ENCODE results near the gene FUT3. TPM values are rescaled to one million over a fixed set of nuclear protein-coding genes. Genes with fewer than 3 reads are reported as not detected.

The FUT3 gene
- total RNA-seq, 2 donors from 2014 or later, result not detected

- intact Hi-C loops (cut with DNase I), result no loop called here
- no peak for DNase-seq (ENCODE audit: low spot score)
These were observed 21.5 kb downstream of the FUT3 start for GRCh38 chr19:5829567-5830310.

- DNase-seq (ENCODE audit: low spot score), result no peak
- intact Hi-C loops (cut with DNase I), result no loop called here
These were observed 22.3 kb downstream of the FUT3 start for GRCh38 chr19:5828661-5829566.

GRCh38 chr19:5827891-5828660, 23.2 kb downstream of the FUT3 start:
- peak; percentile 97 for DNase-seq (ENCODE audit: low spot score)
- intact Hi-C loops (cut with DNase I), result no loop called here

GRCh38 chr19:5827342-5827890, 23.8 kb downstream of the FUT3 start:
- intact Hi-C loops (cut with DNase I), result no loop called here
- no peak for DNase-seq (ENCODE audit: low spot score)

- intact Hi-C loops (cut with DNase I), result no loop called here
- no peak for DNase-seq (ENCODE audit: low spot score)
These were observed 24.5 kb downstream of the FUT3 start for GRCh38 chr19:5826531-5827341.

- DNase-seq (ENCODE audit: low spot score), result no peak
- intact Hi-C loops (cut with DNase I), result no loop called here
These were observed 26.1 kb downstream of the FUT3 start for GRCh38 chr19:5825178-5825577.

GRCh38 chr19:5824751-5825150, 26.5 kb downstream of the FUT3 start:
- intact Hi-C loops (cut with DNase I), result no loop called here

DNA sequence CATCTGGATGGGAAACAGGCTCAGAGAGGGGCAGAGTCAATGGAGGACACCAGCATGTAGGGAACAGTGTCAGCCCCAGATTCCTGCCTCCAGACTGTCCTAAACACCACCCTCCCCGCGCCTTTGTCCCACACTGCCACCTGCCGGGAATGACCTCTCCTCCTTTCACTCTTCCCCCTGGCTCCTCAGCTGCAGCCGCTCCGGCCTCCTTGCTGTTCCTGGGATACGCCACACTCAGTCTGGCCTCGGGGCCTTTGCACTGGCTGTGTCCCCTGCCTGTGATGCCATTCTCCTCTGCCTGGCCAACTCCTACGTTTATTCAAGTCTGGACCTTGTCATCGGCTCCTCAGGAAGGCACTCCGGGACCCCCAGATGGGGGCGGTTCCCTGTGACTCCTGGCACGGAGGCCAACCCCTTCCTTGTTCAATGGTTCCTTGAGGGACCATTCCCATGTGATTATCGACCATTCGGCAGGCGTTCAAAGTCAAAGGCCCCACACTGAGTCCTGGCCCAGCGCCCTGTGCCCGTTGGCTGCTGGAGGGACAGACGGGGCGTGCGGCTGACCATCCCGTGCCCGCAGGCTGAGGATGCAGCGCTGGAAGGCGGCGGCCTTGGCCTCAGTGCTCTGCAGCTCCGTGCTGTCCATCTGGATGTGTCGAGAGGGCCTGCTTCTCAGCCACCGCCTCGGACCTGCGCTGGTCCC, 27.5 kb downstream of the FUT3 start:
- DNase-seq (ENCODE audit: low spot score), result no peak
- intact Hi-C loops (cut with DNase I), result no loop called here

More at GRCh38 chr19:5824751-5825150, 26.5 kb downstream of the FUT3 start:
- DNase-seq (ENCODE audit: low spot score), result no peak

- intact Hi-C loops (cut with DNase I), result no loop called here
- DNase-seq (ENCODE audit: low spot score), result no peak
These were observed 28.9 kb downstream of the FUT3 start for GRCh38 chr19:5822181-5822844.

DNA sequence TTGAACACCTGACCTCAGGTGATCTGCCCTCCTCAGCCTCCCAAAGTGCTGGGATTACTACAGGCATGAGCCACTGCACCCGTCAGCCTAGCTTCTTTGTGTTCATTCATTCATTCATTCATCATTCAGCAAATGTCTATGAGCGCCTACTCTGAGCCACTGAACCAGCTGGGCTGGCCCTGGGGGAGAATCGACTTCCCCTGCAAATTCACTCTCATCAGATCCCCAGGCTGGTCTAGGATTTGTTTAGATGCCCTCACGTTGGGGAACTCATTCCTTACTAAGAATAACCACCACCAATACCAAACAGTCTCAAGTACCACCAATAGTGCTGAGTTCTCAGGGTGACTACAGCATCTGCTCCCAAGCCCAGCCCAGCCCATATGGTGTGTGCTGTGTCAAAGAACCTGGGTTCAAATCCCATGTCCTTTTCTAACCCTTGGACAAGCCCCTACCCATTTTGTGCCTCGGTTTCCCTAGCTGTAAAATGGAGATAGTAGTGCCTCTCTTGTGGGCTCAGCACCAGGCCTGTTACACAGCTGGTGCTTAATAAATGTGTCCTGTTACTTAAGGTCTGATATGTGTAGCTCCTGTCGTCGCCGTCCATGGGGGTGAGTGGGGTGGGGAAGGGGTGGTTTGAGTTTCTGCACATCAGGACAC, 29.6 kb downstream of the FUT3 start:
- no peak for DNase-seq (ENCODE audit: low spot score)
- intact Hi-C loops (cut with DNase I), result no loop called here

DNA sequence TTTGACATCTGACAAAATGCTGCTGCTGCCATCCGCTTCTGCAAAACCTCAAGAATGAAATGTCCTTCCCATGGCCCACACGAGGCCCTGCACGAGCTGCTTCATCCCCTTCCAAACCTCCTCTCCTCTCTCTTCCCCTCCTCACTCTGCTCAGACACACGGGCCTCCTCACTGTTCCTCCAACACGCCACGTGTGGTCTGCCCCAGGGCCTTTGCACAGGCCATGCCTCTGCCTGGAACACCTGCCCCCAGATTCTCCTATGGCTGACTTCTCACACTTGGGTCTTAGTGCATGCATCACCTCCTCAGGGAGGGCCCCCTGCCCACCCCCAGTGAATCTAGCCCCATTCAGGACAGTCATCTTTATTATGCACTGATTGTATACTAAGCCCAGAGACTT, 30.5 kb downstream of the FUT3 start:
- intact Hi-C loops (cut with DNase I), result no loop called here
- no peak for DNase-seq (ENCODE audit: low spot score)

GRCh38 chr19:5818594-5818993, 32.7 kb downstream of the FUT3 start:
- no peak for DNase-seq (ENCODE audit: low spot score)
- intact Hi-C loops (cut with DNase I), result no loop called here

- intact Hi-C loops (cut with DNase I), result no loop called here
- no peak for DNase-seq (ENCODE audit: low spot score)
These were observed 34.0 kb downstream of the FUT3 start for GRCh38 chr19:5817218-5817617.

DNA sequence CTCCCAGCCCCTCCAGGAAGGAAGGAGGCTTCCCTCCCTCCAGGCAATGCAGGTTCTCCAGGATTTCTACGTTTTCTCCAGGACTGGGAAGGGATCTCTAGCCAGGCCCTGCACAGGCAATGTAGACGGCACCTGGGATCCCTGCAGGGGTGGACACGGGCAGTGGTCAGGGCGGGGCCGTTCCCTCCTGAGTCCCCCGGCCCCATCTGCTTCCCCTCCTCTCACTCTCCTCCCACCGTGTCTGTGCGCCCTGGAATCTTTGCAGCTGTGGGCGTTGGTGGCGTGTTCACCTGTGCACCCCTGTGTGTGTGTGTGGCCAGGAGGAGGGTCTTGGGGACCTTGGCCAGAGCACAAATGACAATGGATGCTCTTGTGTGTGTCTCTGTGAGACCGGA, 36.4 kb downstream of the FUT3 start:
- intact Hi-C loops (cut with DNase I), result no loop called here
- DNase-seq (ENCODE audit: low spot score), result no peak

GRCh38 chr19:5814123-5814851, 37.0 kb downstream of the FUT3 start:
- DNase-seq (ENCODE audit: low spot score), result no peak
- intact Hi-C loops (cut with DNase I), result no loop called here

DNA sequence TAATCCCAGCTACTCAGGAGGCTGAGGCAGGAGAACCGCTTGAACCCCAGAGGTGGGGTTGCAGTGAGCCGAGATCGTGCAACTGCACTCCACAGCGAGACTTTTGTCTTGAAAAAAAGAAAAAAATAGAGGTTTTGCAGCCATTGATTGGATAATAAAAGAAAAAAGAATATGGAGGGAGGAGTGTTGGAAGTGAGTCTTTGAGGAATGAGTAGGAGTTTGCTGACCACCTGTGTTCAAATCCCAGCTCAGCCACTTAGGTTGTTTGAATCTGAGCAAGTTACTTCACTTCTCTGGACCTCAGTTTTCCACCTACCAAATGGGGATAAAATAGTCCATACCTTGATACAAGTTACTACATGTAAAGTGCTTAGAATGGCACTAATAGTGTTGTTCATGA, 40.1 kb downstream of the FUT3 start:
- no peak for DNase-seq (ENCODE audit: low spot score)
- intact Hi-C loops (cut with DNase I), result no loop called here

All from posterior vena cava (tissue), 2 donors.